Peyer's patch (tissue), 4 donors: ENCODE results near the gene OAF. TPM values are rescaled to one million over a fixed set of nuclear protein-coding genes. Genes with fewer than 3 reads are reported as not detected.
"Not testable (repeated sequence)": the region's sequence is repeated elsewhere in the genome, so short reads cannot be mapped to it uniquely, and the experiment has no call there.

Experiments
- DNase-seq, 3 donors: peaks; one replicate each; pipeline ENCODE4 v3.0.0-alpha.2; 2017 to 2019
- H3K27ac ChIP-seq, 4 donors: fragments of 200-600 bp; sonication (generic); one replicate each; pipeline ENCODE4 v1.5.1; 2016 to 2019
- H3K27me3 ChIP-seq, 2 donors: fragments of 200-600 bp; sonication (generic); one replicate each; pipeline ENCODE4 v1.5.1; 2019
- H3K36me3 ChIP-seq, 3 donors: fragments of 200-600 bp; sonication (generic); one replicate each; pipeline ENCODE4 v1.5.1; 2016 to 2019
- H3K4me1 ChIP-seq, 4 donors: fragments of 200-600 bp; sonication (generic); one replicate each; pipeline ENCODE4 v1.5.1; 2016 to 2019
- H3K4me3 ChIP-seq, 4 donors: fragments of 200-600 bp; sonication (generic); 1 replicate in 3 of 4; 2 replicates in 1 of 4; pipeline ENCODE4 v1.5.1; 2016 to 2019; ENCODE audit warnings: mild to moderate bottlenecking in 1 of 4
- H3K9me3 ChIP-seq, 4 donors: fragments of 200-600 bp; sonication (generic); one replicate each; pipeline ENCODE4 v1.5.1; 2016 to 2019; ENCODE audit warnings: mild to moderate bottlenecking in 1 of 4
- POLR2A ChIP-seq, 2 donors: fragments of 450-650 bp; IDR thresholded peaks; one replicate each; pipeline ENCODE4 v1.5.1; 2017; ENCODE audit warnings: antibody characterized with exemption in 2 of 2, mild to moderate bottlenecking in 2 of 2, moderate library complexity in 2 of 2
- total RNA-seq, 4 donors: library from RNA; depleted of rRNA; stranded (reverse); fragments of >200 nt; gene quantifications; one replicate each; pipeline ENCODE4 v1.1.0, GENCODE V29; 2016
- TF ChIP-seq, protein P1 (sequence below), 6 experiments: fragments of 450-650 bp in 4 of 6; fragments of 200-600 bp in 2 of 6; sonication (generic) in 1 of 6; IDR thresholded peaks; one replicate each; pipeline ENCODE4 v1.5.1; 2017 to 2019; ENCODE audit warnings: antibody characterized with exemption in 6 of 6, mild to moderate bottlenecking in 3 of 6, moderate library complexity in 1 of 6

Gene OAF
- total RNA-seq, 4 donors from 2014 or later = 66.0 to 344 (median 228) TPM

DNA sequence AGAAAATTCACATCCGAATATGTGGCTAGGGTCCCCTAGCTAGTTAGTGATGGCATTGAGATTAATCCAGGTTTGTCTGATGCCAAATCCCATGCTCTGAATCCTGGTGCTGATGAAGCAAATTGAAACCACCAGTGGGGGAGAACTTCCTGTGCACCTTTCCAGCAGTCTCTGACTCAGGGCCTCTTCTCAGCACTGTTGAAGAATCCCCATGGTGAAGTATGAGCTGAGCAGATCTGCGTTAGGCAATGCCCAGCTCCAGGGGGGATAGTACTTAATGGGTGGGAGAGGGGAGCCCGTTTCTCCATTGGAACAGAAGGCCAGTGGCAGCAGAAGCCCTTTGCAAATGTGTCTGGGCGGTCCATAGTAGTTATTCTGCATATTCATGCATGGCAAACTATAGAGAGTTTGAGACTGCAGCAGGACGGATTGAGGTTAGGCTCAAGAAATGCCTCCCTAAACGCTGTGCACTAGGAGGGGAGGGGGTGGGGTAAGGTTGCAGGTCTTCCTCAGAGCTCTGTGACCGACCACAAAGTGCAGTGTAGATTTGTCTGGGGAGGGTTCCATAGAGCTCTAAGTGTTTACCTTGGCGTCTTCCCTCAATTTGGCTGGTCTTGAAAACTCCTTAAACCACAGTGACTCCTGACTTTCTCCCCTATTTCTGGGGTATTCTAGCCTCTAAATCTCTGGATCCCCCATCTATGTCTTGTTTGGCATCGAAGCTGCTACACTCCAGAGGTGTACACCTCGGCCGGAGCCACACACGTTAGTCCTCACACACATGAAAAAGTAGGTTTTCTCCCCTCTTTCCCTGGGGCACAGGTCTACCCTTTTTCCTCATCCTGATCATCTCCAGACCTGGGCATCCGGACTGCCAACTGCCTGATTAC lies 33.9 kb downstream of the OAF start:
- Histone ChIP-seq H3K36me3 (no peaks in the 10 kb centered on the region), H3K27me3 (peaks cover 0 to 8% of the 10 kb centered on the region in 2 donors), H3K4me3 (no peak overlapping the region), H3K9me3 (no peaks in the 10 kb centered on the region), H3K27ac (no peak overlapping the region), H3K4me1 (peaks cover 0 to 10% (median 2%) of the 10 kb centered on the region in 4 donors)
- DNase-seq = no peak
- TF ChIP-seq, protein P1, sequence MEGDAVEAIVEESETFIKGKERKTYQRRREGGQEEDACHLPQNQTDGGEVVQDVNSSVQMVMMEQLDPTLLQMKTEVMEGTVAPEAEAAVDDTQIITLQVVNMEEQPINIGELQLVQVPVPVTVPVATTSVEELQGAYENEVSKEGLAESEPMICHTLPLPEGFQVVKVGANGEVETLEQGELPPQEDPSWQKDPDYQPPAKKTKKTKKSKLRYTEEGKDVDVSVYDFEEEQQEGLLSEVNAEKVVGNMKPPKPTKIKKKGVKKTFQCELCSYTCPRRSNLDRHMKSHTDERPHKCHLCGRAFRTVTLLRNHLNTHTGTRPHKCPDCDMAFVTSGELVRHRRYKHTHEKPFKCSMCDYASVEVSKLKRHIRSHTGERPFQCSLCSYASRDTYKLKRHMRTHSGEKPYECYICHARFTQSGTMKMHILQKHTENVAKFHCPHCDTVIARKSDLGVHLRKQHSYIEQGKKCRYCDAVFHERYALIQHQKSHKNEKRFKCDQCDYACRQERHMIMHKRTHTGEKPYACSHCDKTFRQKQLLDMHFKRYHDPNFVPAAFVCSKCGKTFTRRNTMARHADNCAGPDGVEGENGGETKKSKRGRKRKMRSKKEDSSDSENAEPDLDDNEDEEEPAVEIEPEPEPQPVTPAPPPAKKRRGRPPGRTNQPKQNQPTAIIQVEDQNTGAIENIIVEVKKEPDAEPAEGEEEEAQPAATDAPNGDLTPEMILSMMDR (IDR thresholded peaks at IDR 0.05) = no peak
- TF ChIP-seq POLR2A (IDR thresholded peaks at IDR 0.05) = no peak

GRCh38 chr11:120245434-120245833 lies 34.6 kb downstream of the OAF start:
- peaks cover 0 to under 1% of the 10 kb centered on the region in 2 donors for H3K27me3 ChIP-seq
- H3K4me3 ChIP-seq = no peak overlapping the region

GRCh38 chr11:120248551-120249278 lies 37.9 kb downstream of the OAF start:
- no peak for DNase-seq
- no peaks in the 10 kb centered on the region for H3K36me3 ChIP-seq
- no peaks in the 10 kb centered on the region for H3K27me3 ChIP-seq
- H3K4me3 ChIP-seq = no peak overlapping the region
- no peaks in the 10 kb centered on the region for H3K9me3 ChIP-seq
- TF ChIP-seq, protein P1 (IDR thresholded peaks at IDR 0.05) = no peak
- TF ChIP-seq POLR2A (IDR thresholded peaks at IDR 0.05) = no peak
- H3K4me1 ChIP-seq = no peaks in the 10 kb centered on the region
- no peak overlapping the region for H3K27ac ChIP-seq

More at GRCh38 chr11:120245434-120245833, 34.6 kb downstream of the OAF start:
- peaks cover 0 to 2% (median under 1%) of the 10 kb centered on the region in 4 donors for H3K4me1 ChIP-seq
- DNase-seq = no peak
- TF ChIP-seq POLR2A (IDR thresholded peaks at IDR 0.05) = no peak
- TF ChIP-seq, protein P1 (IDR thresholded peaks at IDR 0.05) = no peak
- no peak overlapping the region for H3K27ac ChIP-seq
- no peaks in the 10 kb centered on the region for H3K9me3 ChIP-seq
- H3K36me3 ChIP-seq = no peaks in the 10 kb centered on the region

- no peak overlapping the region for H3K27ac ChIP-seq
- H3K9me3 ChIP-seq = no peaks in the 10 kb centered on the region
- no peak overlapping the region for H3K4me3 ChIP-seq
- no peaks in the 10 kb centered on the region for H3K27me3 ChIP-seq
- no peak for DNase-seq
- TF ChIP-seq, protein P1 (IDR thresholded peaks at IDR 0.05) = no peak
- TF ChIP-seq POLR2A (IDR thresholded peaks at IDR 0.05) = no peak
- H3K4me1 ChIP-seq = no peaks in the 10 kb centered on the region
- no peaks in the 10 kb centered on the region for H3K36me3 ChIP-seq
Observed at GRCh38 chr11:120249279-120250262, 38.7 kb downstream of the OAF start.

GRCh38 chr11:120253377-120253776 lies 42.5 kb downstream of the OAF start:
- not testable (repeated sequence) for H3K9me3 ChIP-seq, DNase-seq, H3K4me1 ChIP-seq, H3K27me3 ChIP-seq, H3K27ac ChIP-seq, H3K4me3 ChIP-seq, H3K36me3 ChIP-seq
